ENCODE data around the gene ZNF830. TPM values are rescaled to one million over a fixed set of nuclear protein-coding genes. Genes with fewer than 3 reads are reported as not detected.

Gene ZNF830
- total RNA-seq, 1 experiment from 2014 or later, result 11.1 TPM

DNA sequence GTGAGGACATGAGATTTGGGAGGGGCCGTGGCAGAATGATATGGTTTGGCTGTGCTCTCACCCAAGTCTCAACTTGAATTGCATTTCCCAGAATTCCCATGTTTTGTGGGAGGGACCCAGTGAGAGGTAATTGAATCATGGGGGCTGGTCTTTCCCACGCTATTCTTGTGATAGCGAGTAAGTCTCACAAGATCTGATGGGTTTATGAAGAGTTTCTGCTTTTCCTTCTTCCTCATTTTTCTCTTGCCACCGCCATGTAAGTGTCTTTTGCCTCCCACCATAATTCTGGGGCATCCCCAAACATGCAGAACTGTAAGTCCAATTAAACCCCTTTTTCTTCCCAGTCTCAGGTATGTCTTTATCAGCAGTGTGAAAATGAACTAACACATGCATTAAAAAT is 40.7 kb upstream of the ZNF830 start:
- ChIA-PET CTCF (no interaction called here), RAD21 (ENCODE audit: low non-redundant PET in 1 of 2, low total read pairs in 2 of 2, uncharacterized antibody in 2 of 2, unreplicated experiment in 2 of 2) (no interaction called here), POLR2A (no interaction called here)
- no peak for ATAC-seq
- Histone ChIP-seq H4K20me1 (ENCODE audit: insufficient read depth) (no peaks in the 10 kb centered on the region), H3K4me2 (ENCODE audit: low read length) (no peak overlapping the region), H3K79me2 (ENCODE audit: insufficient read depth, low read length) (no peaks in the 10 kb centered on the region), H3K9ac (ENCODE audit: low read length) (no peak overlapping the region), H3K9me2 (ENCODE audit: insufficient read depth) (no peaks in the 10 kb centered on the region), H3K9me3 (ENCODE audit: control insufficient read depth in 1 of 2, insufficient read depth in 1 of 2, low read depth in 1 of 2, low read length in 2 of 2) (no peaks in the 10 kb centered on the region), H3K36me3 (ENCODE audit: control insufficient read depth in 1 of 2, insufficient read depth in 2 of 2, low read length in 2 of 2) (no peaks in the 10 kb centered on the region), H3K27ac (ENCODE audit: low read depth, low read length) (no peak overlapping the region), H2AFZ (ENCODE audit: low read depth, low read length, poor library complexity, severe bottlenecking) (no peak overlapping the region), H3K27me3 (ENCODE audit: insufficient read depth, low read length) (no peaks in the 10 kb centered on the region), H3K4me1 (ENCODE audit: control insufficient read depth in 1 of 2, insufficient read depth in 2 of 2, low read length in 2 of 2) (no peaks in the 10 kb centered on the region), H3K4me3 (replicated peaks in 1 of 2; ENCODE audit: low read depth in 1 of 2, low read length in 2 of 2) (no peak overlapping the region)
- no peak for DNase-seq (ENCODE audit: low read depth, low spot score)
- TF ChIP-seq EGR1 (IDR thresholded peaks at IDR 0.05; ENCODE audit: low read depth) (no peak), SP1 (IDR thresholded peaks at IDR 0.05; ENCODE audit: low read depth) (no peak), POLR2A (IDR thresholded peaks at IDR 0.05; ENCODE audit: borderline replicate concordance, extremely low read depth, insufficient read depth, insufficient read length) (no peak), EZH2phosphoT487 (IDR thresholded peaks at IDR 0.05; ENCODE audit: borderline replicate concordance) (no peak), SIN3A (IDR thresholded peaks at IDR 0.05; ENCODE audit: low read depth) (no peak), ZNF274 (IDR thresholded peaks at IDR 0.05; ENCODE audit: low read depth, low read length) (no peak), ZFX (IDR thresholded peaks at IDR 0.05) (no peak), TCF7L2 (IDR thresholded peaks at IDR 0.05; ENCODE audit: borderline replicate concordance, extremely low read depth, insufficient read depth, insufficient read length) (no peak)
- TF ChIP-seq, protein P1, sequence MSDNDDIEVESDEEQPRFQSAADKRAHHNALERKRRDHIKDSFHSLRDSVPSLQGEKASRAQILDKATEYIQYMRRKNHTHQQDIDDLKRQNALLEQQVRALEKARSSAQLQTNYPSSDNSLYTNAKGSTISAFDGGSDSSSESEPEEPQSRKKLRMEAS (IDR thresholded peaks at IDR 0.05), result no peak
- intact Hi-C loops (cut with micrococcal nuclease), result no loop called here
- no TSS peak for BruUV-seq (replicated peaks)

DNA sequence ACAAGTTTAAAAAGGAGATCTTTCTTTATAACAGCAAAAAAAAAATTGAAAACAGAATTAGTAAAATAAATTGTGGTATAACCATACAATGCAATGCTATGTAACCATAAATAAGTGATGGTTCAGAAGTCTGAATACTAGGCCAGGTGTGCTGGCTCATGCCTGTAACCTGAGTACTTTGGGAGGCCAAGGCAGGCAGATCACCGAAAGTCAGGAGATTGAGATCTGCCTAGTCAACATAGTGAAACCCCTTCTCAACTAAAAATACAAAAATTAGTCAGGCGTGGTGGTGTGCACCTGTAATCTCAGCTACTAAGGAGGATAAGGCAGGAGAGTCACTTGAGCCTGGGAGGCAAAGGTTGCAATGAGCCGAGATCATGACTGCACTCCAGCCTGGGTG is 34.7 kb upstream of the ZNF830 start:
- POLR2A ChIA-PET, result no interaction called here
- RAD21 ChIA-PET (ENCODE audit: low non-redundant PET in 1 of 2, low total read pairs in 2 of 2, uncharacterized antibody in 2 of 2, unreplicated experiment in 2 of 2), result no interaction called here
- Histone ChIP-seq H3K4me2 (ENCODE audit: low read length) (no peak overlapping the region), H3K9me3 (ENCODE audit: control insufficient read depth in 1 of 2, insufficient read depth in 1 of 2, low read depth in 1 of 2, low read length in 2 of 2) (no peaks in the 10 kb centered on the region), H3K4me1 (ENCODE audit: control insufficient read depth in 1 of 2, insufficient read depth in 2 of 2, low read length in 2 of 2) (no peaks in the 10 kb centered on the region), H3K27me3 (ENCODE audit: insufficient read depth, low read length) (no peaks in the 10 kb centered on the region), H3K9me2 (ENCODE audit: insufficient read depth) (no peaks in the 10 kb centered on the region), H4K20me1 (ENCODE audit: insufficient read depth) (no peaks in the 10 kb centered on the region), H3K79me2 (ENCODE audit: insufficient read depth, low read length) (no peaks in the 10 kb centered on the region), H3K27ac (ENCODE audit: low read depth, low read length) (no peak overlapping the region), H3K9ac (ENCODE audit: low read length) (no peak overlapping the region), H3K36me3 (ENCODE audit: control insufficient read depth in 1 of 2, insufficient read depth in 2 of 2, low read length in 2 of 2) (no peaks in the 10 kb centered on the region), H3K4me3 (replicated peaks in 1 of 2; ENCODE audit: low read depth in 1 of 2, low read length in 2 of 2) (no peak overlapping the region), H2AFZ (ENCODE audit: low read depth, low read length, poor library complexity, severe bottlenecking) (no peak overlapping the region)
- intact Hi-C loops (cut with micrococcal nuclease), result no loop called here
- DNase-seq (ENCODE audit: low read depth, low spot score) (no peak), ATAC-seq (no peak)
- no TSS peak for BruUV-seq (replicated peaks)
- CTCF ChIA-PET, result no interaction called here
- TF ChIP-seq, protein P2, sequence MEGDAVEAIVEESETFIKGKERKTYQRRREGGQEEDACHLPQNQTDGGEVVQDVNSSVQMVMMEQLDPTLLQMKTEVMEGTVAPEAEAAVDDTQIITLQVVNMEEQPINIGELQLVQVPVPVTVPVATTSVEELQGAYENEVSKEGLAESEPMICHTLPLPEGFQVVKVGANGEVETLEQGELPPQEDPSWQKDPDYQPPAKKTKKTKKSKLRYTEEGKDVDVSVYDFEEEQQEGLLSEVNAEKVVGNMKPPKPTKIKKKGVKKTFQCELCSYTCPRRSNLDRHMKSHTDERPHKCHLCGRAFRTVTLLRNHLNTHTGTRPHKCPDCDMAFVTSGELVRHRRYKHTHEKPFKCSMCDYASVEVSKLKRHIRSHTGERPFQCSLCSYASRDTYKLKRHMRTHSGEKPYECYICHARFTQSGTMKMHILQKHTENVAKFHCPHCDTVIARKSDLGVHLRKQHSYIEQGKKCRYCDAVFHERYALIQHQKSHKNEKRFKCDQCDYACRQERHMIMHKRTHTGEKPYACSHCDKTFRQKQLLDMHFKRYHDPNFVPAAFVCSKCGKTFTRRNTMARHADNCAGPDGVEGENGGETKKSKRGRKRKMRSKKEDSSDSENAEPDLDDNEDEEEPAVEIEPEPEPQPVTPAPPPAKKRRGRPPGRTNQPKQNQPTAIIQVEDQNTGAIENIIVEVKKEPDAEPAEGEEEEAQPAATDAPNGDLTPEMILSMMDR (IDR thresholded peaks at IDR 0.05 in 2 of 3, conservative IDR thresholded peaks at IDR 0.05 in 1 of 3; ENCODE audit: borderline replicate concordance in 1 of 3, insufficient read depth in 1 of 3, low read depth in 2 of 3, low read length in 2 of 3), result no peak
- TF ChIP-seq SIN3A (IDR thresholded peaks at IDR 0.05; ENCODE audit: low read depth) (no peak), POLR2A (IDR thresholded peaks at IDR 0.05; ENCODE audit: borderline replicate concordance, extremely low read depth, insufficient read depth, insufficient read length) (no peak), TCF7L2 (IDR thresholded peaks at IDR 0.05; ENCODE audit: borderline replicate concordance, extremely low read depth, insufficient read depth, insufficient read length) (no peak), RAD21 (IDR thresholded peaks at IDR 0.05; ENCODE audit: low read depth) (no peak), EGR1 (IDR thresholded peaks at IDR 0.05; ENCODE audit: low read depth) (no peak), ZFX (IDR thresholded peaks at IDR 0.05) (no peak), EZH2 (IDR thresholded peaks at IDR 0.05) (no peak), POLR2AphosphoS5 (IDR thresholded peaks at IDR 0.05; ENCODE audit: low read depth, low read length) (no peak)
- TF ChIP-seq, protein P3, sequence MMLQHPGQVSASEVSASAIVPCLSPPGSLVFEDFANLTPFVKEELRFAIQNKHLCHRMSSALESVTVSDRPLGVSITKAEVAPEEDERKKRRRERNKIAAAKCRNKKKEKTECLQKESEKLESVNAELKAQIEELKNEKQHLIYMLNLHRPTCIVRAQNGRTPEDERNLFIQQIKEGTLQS (IDR thresholded peaks at IDR 0.05), result no peak
- TF ChIP-seq, protein P1 (IDR thresholded peaks at IDR 0.05), result no peak
